ENCODE results near the gene RAB11A. TPM values are rescaled to one million over a fixed set of nuclear protein-coding genes. Genes with fewer than 3 reads are reported as not detected.
"Not testable (repeated sequence)": the region's sequence is repeated elsewhere in the genome, so short reads cannot be mapped to it uniquely, and the experiment has no call there.

The RAB11A gene
- total and polyA plus RNA-seq, 5 donors, result 136 to 180 (median 155) TPM

- peak; percentile 66 to 75 (median 73) for DNase-seq
- ATAC-seq, result peak; percentile 59 to 82
- Histone ChIP-seq H3K9me3 (ENCODE audit: control insufficient read depth, low read length) (no peaks in the 10 kb centered on the region), H3K4me3 (ENCODE audit: low read length) (peak overlapping the region; percentile 79), H3K4me1 (ENCODE audit: control insufficient read depth, insufficient read depth, low read length) (no peaks in the 10 kb centered on the region), H3K27me3 (ENCODE audit: control insufficient read depth, insufficient read depth) (no peaks in the 10 kb centered on the region), H3K27ac (ENCODE audit: low read length) (peak overlapping the region; percentile 95)
- intact Hi-C loops (cut with DNase I), result loop anchor here in 1 of 4 donors (10.0 kb wide), 1 partner anchor 75 kb away; the partner anchor contains the start of gene DENND4A
- WGBS, result under 1% methylated on average over 43 of the region's 43 CpGs
Observed at GRCh38 chr15:65869954-65870871, 922 bp downstream of the RAB11A start.

- no peak for ATAC-seq
- Histone ChIP-seq H3K27ac (ENCODE audit: low read length) (no peak overlapping the region), H3K4me3 (ENCODE audit: low read length) (peak overlapping the region; percentile 79), H3K27me3 (ENCODE audit: control insufficient read depth, insufficient read depth) (no peaks in the 10 kb centered on the region), H3K4me1 (ENCODE audit: control insufficient read depth, insufficient read depth, low read length) (peaks cover 2% of the 10 kb centered on the region), H3K9me3 (ENCODE audit: control insufficient read depth, low read length) (no peaks in the 10 kb centered on the region)
- 28% methylated on average over 2 of the region's 2 CpGs for WGBS
- no peak for DNase-seq
- intact Hi-C loops (cut with DNase I), result no loop called here
Observed at GRCh38 chr15:65870889-65871533, 1.7 kb downstream of the RAB11A start.

DNA sequence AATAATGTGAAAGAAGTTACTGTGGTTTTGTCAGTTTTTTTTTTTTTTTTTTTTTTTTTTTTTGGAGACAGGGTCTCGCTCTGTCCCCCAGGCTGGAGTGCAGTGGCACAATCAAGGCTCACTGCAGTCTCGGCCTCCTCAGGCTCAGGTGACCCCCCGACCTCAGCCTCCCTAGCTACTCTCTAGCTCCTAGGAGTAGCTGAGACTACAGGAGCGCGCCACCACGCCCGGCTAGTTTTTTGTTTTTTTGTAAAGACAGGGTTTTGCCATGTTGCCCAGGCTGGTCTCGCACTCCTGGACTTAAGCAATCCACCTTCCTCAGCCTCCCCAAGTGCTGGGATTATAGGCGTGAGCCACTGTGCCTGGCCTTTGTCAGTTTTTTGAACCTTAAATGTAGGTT, 2.6 kb downstream of the RAB11A start:
- H3K27me3 ChIP-seq (ENCODE audit: control insufficient read depth, insufficient read depth); H3K4me1 ChIP-seq (ENCODE audit: control insufficient read depth, insufficient read depth, low read length); ATAC-seq; intact Hi-C loops (cut with DNase I); H3K9me3 ChIP-seq (ENCODE audit: control insufficient read depth, low read length); H3K4me3 ChIP-seq (ENCODE audit: low read length); H3K27ac ChIP-seq (ENCODE audit: low read length): not testable (repeated sequence)
- peak in 2 of 3 donors; percentile 16 to 40 for DNase-seq
- WGBS, result 91% methylated on average over 9 of the region's 9 CpGs

DNA sequence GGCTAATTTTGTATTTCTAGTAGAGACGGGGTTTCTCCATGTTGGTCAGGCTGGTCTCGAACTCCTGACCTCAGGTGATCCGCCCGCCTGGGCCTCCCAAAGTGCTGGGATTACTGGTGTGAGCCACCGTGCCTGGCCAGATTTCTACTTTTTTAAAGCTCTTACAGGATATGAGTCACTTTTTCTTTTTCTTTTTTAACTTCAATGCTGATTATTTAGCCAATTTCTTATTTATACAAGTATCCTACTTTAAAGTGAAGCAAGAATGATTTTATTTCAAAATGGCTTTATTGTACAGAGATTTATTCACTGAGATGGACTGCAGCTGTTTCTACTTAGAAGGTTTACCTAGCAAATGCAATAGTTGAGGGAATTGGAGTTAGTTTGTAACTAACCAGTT, 3.3 kb downstream of the RAB11A start:
- WGBS, result 85% methylated on average over 5 of the region's 5 CpGs
- intact Hi-C loops (cut with DNase I), result not testable (repeated sequence)

GRCh38 chr15:65873256-65873655, 4.0 kb downstream of the RAB11A start:
- Histone ChIP-seq H3K9me3 (ENCODE audit: control insufficient read depth, low read length) (no peaks in the 10 kb centered on the region), H3K4me3 (ENCODE audit: low read length) (no peak overlapping the region), H3K27me3 (ENCODE audit: control insufficient read depth, insufficient read depth) (no peaks in the 10 kb centered on the region), H3K27ac (ENCODE audit: low read length) (no peak overlapping the region), H3K4me1 (ENCODE audit: control insufficient read depth, insufficient read depth, low read length) (peaks cover 2% of the 10 kb centered on the region)
- ATAC-seq, result no peak
- DNase-seq, result no peak
- intact Hi-C loops (cut with DNase I), result no loop called here

More for the DNA sequence above, 3.3 kb downstream of the RAB11A start:
- not testable (repeated sequence) for DNase-seq; H3K9me3 ChIP-seq (ENCODE audit: control insufficient read depth, low read length); H3K4me1 ChIP-seq (ENCODE audit: control insufficient read depth, insufficient read depth, low read length); H3K27me3 ChIP-seq (ENCODE audit: control insufficient read depth, insufficient read depth); H3K27ac ChIP-seq (ENCODE audit: low read length); ATAC-seq; H3K4me3 ChIP-seq (ENCODE audit: low read length)

DNA sequence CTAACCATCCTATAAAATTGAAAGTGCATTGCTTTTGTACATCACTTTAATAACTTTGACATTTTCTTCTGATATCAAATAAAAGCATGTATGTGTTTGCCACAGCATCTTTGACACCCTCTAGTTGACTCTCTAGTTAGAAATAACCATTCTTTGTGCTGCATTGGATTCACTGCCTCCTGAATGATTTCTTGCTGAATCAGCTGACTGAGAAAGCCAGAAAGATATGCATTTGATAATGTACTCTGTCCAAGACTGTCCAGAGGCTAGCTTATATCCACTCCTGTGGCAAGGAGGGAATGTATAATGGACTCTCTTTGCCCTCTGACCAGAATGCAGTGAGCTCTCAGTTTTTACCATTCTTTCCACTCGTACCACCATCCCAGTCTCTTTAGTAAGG, 6.2 kb downstream of the RAB11A start:
- H3K27me3 ChIP-seq (ENCODE audit: control insufficient read depth, insufficient read depth), result no peaks in the 10 kb centered on the region
- H3K4me3 ChIP-seq (ENCODE audit: low read length), result no peak overlapping the region
- ATAC-seq, result no peak
- 95% methylated on average over 1 of the region's 1 CpG for WGBS
- no peak for DNase-seq
- H3K9me3 ChIP-seq (ENCODE audit: control insufficient read depth, low read length), result no peaks in the 10 kb centered on the region
- intact Hi-C loops (cut with DNase I), result no loop called here
- H3K27ac ChIP-seq (ENCODE audit: low read length), result no peak overlapping the region
- peaks cover 2% of the 10 kb centered on the region for H3K4me1 ChIP-seq (ENCODE audit: control insufficient read depth, insufficient read depth, low read length)

DNA sequence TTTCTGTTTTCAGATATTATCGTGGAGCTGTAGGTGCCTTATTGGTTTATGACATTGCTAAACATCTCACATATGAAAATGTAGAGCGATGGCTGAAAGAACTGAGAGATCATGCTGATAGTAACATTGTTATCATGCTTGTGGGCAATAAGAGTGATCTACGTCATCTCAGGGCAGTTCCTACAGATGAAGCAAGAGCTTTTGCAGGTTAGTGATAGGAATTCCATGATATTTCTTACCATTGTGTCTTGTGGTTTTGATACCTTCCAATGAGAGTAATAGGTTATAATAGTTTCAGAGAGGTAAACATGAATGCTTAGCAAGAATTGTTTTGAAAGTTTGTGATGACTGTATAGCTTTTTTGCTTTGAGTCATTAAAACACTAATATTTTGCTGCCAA, 8.5 kb downstream of the RAB11A start:
- Histone ChIP-seq H3K27ac (ENCODE audit: low read length) (no peak overlapping the region), H3K4me1 (ENCODE audit: control insufficient read depth, insufficient read depth, low read length) (peaks cover 2% of the 10 kb centered on the region), H3K4me3 (ENCODE audit: low read length) (no peak overlapping the region), H3K27me3 (ENCODE audit: control insufficient read depth, insufficient read depth) (no peaks in the 10 kb centered on the region), H3K9me3 (ENCODE audit: control insufficient read depth, low read length) (no peaks in the 10 kb centered on the region)
- DNase-seq, result no peak
- ATAC-seq, result no peak
- intact Hi-C loops (cut with DNase I), result no loop called here
- 92% methylated on average over 3 of the region's 3 CpGs for WGBS

DNA sequence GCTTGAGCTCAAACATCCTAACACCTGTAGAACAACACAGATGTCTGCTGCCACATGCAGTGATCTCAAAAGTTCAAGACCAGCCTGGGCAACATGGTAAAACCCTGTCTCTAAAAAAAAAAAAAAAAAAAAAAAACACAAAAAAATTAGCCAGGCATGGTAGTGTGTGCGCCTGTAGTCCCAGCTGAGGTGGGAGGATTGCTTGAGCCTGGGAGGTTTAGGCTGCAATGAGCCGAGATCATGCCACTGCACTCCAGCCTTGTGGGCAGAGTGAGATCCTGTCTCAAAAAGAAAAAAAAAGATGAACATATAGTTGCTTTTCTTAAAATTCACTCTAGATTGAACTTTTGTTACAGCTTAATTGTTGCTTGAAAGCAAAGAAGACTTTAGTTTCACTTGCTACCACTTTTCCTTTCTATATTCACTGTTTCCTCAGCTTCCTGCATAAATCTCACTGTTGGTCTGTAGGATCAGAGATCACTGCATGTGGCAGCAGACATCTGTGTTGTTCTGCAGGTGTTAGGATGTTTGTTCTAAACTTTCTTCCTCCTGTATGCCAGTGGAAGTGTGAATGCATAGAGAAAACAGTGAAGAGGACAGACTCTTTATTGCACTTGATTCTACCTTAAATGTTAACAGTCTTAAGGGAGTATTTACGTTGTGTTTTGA, 12.6 kb downstream of the RAB11A start:
- H3K4me3 ChIP-seq (ENCODE audit: low read length), result no peak overlapping the region
- no peak overlapping the region for H3K27ac ChIP-seq (ENCODE audit: low read length)
- DNase-seq (no peak), ATAC-seq (no peak)
- intact Hi-C loops (cut with DNase I), result no loop called here
- H3K9me3 ChIP-seq (ENCODE audit: control insufficient read depth, low read length), result no peaks in the 10 kb centered on the region
- H3K27me3 ChIP-seq (ENCODE audit: control insufficient read depth, insufficient read depth), result no peaks in the 10 kb centered on the region
- 80% methylated on average over 3 of the region's 3 CpGs for WGBS
- no peaks in the 10 kb centered on the region for H3K4me1 ChIP-seq (ENCODE audit: control insufficient read depth, insufficient read depth, low read length)

GRCh38 chr15:65883571-65883970, 14.3 kb downstream of the RAB11A start:
- 93% methylated on average over 6 of the region's 6 CpGs for WGBS
- no peak for ATAC-seq
- DNase-seq, result no peak
- H3K4me1 ChIP-seq (ENCODE audit: control insufficient read depth, insufficient read depth, low read length), result no peaks in the 10 kb centered on the region
- no peak overlapping the region for H3K4me3 ChIP-seq (ENCODE audit: low read length)
- intact Hi-C loops (cut with DNase I), result no loop called here
- H3K27ac ChIP-seq (ENCODE audit: low read length), result no peak overlapping the region
- no peaks in the 10 kb centered on the region for H3K27me3 ChIP-seq (ENCODE audit: control insufficient read depth, insufficient read depth)
- H3K9me3 ChIP-seq (ENCODE audit: control insufficient read depth, low read length), result no peaks in the 10 kb centered on the region

DNA sequence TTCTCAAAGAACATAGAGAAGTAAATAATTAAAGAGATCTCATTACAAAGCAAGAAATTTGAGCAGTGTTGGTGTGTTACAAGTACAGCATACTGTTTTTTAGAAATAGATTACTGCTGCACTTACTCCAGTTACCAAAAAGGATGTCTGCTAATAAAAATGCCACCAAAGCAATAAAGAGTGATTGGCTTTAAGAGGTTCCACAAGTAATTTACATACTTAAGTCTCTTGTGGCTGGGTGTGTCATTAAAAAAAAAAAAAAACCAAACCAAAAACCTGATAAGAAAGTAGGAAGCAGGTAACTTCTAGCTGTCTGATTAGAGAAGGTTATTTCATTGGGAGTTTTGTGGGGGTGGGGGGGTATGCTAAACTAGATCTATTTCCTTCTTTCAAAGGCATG, 15.2 kb downstream of the RAB11A start:
- Histone ChIP-seq H3K27ac (ENCODE audit: low read length) (no peak overlapping the region), H3K9me3 (ENCODE audit: control insufficient read depth, low read length) (no peaks in the 10 kb centered on the region), H3K27me3 (ENCODE audit: control insufficient read depth, insufficient read depth) (no peaks in the 10 kb centered on the region), H3K4me1 (ENCODE audit: control insufficient read depth, insufficient read depth, low read length) (no peaks in the 10 kb centered on the region), H3K4me3 (ENCODE audit: low read length) (no peak overlapping the region)
- ATAC-seq (no peak), DNase-seq (no peak)
- intact Hi-C loops (cut with DNase I), result no loop called here

- Histone ChIP-seq H3K9me3 (ENCODE audit: control insufficient read depth, low read length) (no peaks in the 10 kb centered on the region), H3K4me1 (ENCODE audit: control insufficient read depth, insufficient read depth, low read length) (no peaks in the 10 kb centered on the region), H3K4me3 (ENCODE audit: low read length) (no peak overlapping the region), H3K27me3 (ENCODE audit: control insufficient read depth, insufficient read depth) (no peaks in the 10 kb centered on the region), H3K27ac (ENCODE audit: low read length) (no peak overlapping the region)
- 60% methylated on average over 4 of the region's 4 CpGs for WGBS
- ATAC-seq, result no peak
- DNase-seq, result no peak
- intact Hi-C loops (cut with DNase I), result no loop called here
Observed at GRCh38 chr15:65885668-65886218, 16.5 kb downstream of the RAB11A start.

Measured in right cardiac atrium (tissue), 5 donors.